MM.1S (cell line): ENCODE results near the gene PKD2L1.

ENCODE experiments used
- DNase-seq: peaks from one replicate; pipeline ENCODE4 v3.0.0-alpha.2; 2015
- H2AFZ ChIP-seq: fragments of 300-600 bp; sonication (generic); 2 replicates; pipeline ENCODE4 v1.6.0; 2016; ENCODE audit warnings: antibody characterized with exemption, low read length
- H3F3A ChIP-seq: fragments of 300-600 bp; sonication (generic); 2 replicates; pipeline ENCODE4 v1.6.1; 2016; ENCODE audit warnings: mild to moderate bottlenecking, antibody characterized with exemption, low read length, moderate library complexity, mixed read lengths; ENCODE audit not compliant: insufficient read depth
- H3K27ac ChIP-seq: fragments of 300-600 bp; sonication (generic); 2 replicates; pipeline ENCODE4 v1.5.1; 2016; ENCODE audit warnings: mild to moderate bottlenecking, low read length
- H3K27me3 ChIP-seq: fragments of 300-600 bp; sonication (generic); replicated peaks from 2 replicates; pipeline ENCODE4 v1.6.0; 2016; ENCODE audit warnings: low read length; ENCODE audit not compliant: insufficient read depth
- H3K36me3 ChIP-seq: fragments of 300-600 bp; sonication (generic); replicated peaks from 2 replicates; pipeline ENCODE4 v1.6.1; 2016; ENCODE audit warnings: mild to moderate bottlenecking, low read length, mixed read lengths; ENCODE audit not compliant: insufficient read depth
- H3K4me1 ChIP-seq: fragments of 300-600 bp; sonication (generic); 2 replicates; pipeline ENCODE4 v1.6.1; 2016; ENCODE audit warnings: low read length, mixed read lengths
- H3K4me2 ChIP-seq: fragments of 300-600 bp; sonication (generic); 2 replicates; pipeline ENCODE4 v1.6.0; 2016; ENCODE audit warnings: low read depth, low read length
- H3K4me3 ChIP-seq: fragments of 300-600 bp; sonication (generic); 2 replicates; pipeline ENCODE4 v1.5.1; 2016; ENCODE audit warnings: low read length, mixed read lengths
- H3K79me2 ChIP-seq: fragments of 300-600 bp; sonication (generic); 2 replicates; pipeline ENCODE4 v1.6.1; 2016; ENCODE audit warnings: mixed run types, low read length, mixed read lengths
- H3K9ac ChIP-seq: fragments of 300-600 bp; sonication (generic); 2 replicates; pipeline ENCODE4 v1.6.1; 2016; ENCODE audit warnings: low read length, mixed read lengths
- H3K9me2 ChIP-seq: fragments of 300-600 bp; sonication (generic); replicated peaks from 2 replicates; pipeline ENCODE4 v1.6.1; 2016; ENCODE audit warnings: mild to moderate bottlenecking, low read length, mixed read lengths; ENCODE audit not compliant: insufficient read depth
- H3K9me3 ChIP-seq: fragments of 300-600 bp; sonication (generic); replicated peaks from 2 replicates; pipeline ENCODE4 v1.6.1; 2016; ENCODE audit warnings: mild to moderate bottlenecking, low read length, mixed read lengths; ENCODE audit not compliant: insufficient read depth
- H4K20me1 ChIP-seq: fragments of 300-600 bp; sonication (generic); 2 replicates; pipeline ENCODE4 v1.6.1; 2016; ENCODE audit warnings: mild to moderate bottlenecking, low read length, moderate library complexity, mixed read lengths; ENCODE audit not compliant: insufficient read depth
- EZH2 ChIP-seq: fragments of 300-600 bp; sonication (generic); optimal IDR thresholded peaks from 2 replicates; pipeline ENCODE3; 2017; ENCODE audit warnings: low read depth, mild to moderate bottlenecking, antibody characterized with exemption, low read length, mixed read lengths
- EZH2phosphoT487 ChIP-seq: fragments of 300-600 bp; sonication (generic); IDR thresholded peaks from 2 replicates; pipeline ENCODE4 v1.6.1; 2018; ENCODE audit warnings: antibody characterized with exemption, low read length
- TF ChIP-seq, protein P1 (sequence below): fragments of 300-600 bp; sonication (generic); IDR thresholded peaks from 2 replicates; pipeline ENCODE4 v1.5.1; 2016; ENCODE audit warnings: antibody characterized with exemption, low read length, mixed read lengths

Gene PKD2L1

DNA sequence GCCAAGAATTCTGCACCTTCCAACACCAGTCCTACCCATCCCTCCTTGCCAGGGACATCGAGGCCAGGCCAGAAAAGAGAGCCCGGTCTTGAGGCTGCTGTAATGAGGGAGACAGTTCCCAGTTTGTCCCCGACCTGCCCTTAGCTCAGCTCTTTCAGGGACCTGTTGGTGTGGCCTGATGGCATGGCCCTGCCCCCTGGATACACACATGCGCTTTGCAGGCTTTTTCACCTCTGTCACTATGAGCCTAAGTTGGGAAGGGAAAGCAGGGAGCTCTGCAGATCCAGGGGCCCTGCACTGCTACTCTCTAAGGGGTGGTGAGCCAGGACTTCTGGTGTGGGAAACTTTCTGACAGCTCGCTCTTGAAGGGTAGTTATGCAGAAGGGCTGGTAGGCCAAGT is 19.1 kb upstream of the PKD2L1 start:
- Histone ChIP-seq H3K9me2 (no peaks in the 10 kb centered on the region), H3K27me3 (no peaks in the 10 kb centered on the region), H3K9me3 (no peaks in the 10 kb centered on the region), H4K20me1 (peaks cover 21% of the 10 kb centered on the region; the same call in 1 of the 2 replicates), H2AFZ (no peak overlapping the region), H3K9ac (peak overlapping the region; percentile 4; the same call in 1 of the 2 replicates), H3K27ac (no peak overlapping the region), H3K4me3 (peak overlapping the region; percentile 99), H3F3A (no peaks in the 10 kb centered on the region), H3K4me2 (peak overlapping the region; percentile 73), H3K36me3 (peaks cover 33% of the 10 kb centered on the region), H3K4me1 (peaks cover 19% of the 10 kb centered on the region), H3K79me2 (peaks cover 66% of the 10 kb centered on the region)
- TF ChIP-seq EZH2 (no peak), EZH2phosphoT487 (no peak)
- TF ChIP-seq, protein P1, sequence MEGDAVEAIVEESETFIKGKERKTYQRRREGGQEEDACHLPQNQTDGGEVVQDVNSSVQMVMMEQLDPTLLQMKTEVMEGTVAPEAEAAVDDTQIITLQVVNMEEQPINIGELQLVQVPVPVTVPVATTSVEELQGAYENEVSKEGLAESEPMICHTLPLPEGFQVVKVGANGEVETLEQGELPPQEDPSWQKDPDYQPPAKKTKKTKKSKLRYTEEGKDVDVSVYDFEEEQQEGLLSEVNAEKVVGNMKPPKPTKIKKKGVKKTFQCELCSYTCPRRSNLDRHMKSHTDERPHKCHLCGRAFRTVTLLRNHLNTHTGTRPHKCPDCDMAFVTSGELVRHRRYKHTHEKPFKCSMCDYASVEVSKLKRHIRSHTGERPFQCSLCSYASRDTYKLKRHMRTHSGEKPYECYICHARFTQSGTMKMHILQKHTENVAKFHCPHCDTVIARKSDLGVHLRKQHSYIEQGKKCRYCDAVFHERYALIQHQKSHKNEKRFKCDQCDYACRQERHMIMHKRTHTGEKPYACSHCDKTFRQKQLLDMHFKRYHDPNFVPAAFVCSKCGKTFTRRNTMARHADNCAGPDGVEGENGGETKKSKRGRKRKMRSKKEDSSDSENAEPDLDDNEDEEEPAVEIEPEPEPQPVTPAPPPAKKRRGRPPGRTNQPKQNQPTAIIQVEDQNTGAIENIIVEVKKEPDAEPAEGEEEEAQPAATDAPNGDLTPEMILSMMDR: no peak
- no peak for DNase-seq

DNA sequence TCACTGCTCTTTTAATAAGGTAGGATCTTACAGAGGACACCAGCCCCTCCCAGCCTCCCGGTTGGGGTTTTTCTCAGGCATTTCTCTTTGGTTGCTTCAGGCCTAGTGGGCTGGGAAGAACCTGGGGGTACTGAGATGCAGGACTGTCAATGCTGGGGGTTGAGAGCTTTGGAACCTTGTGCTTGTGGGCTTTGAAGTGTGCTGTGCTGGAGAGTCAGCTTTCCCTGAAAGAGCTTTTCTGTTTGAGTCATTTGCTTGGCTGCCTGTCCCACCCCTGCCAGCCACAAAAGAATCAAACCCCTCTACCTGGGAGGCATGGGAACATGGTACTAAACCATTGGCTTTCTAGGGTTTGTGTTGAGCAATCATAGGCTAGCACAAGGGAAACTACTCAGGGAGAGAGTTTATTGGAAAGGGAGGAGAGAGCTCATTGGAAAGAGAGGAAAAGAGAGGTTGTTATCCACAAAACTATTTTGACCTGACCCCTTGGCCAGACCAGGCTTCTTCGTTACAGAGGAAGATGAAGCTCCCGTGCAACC is 18.4 kb upstream of the PKD2L1 start:
- peaks cover 62% of the 10 kb centered on the region for H3K79me2 ChIP-seq
- H2AFZ ChIP-seq: no peak overlapping the region
- peak overlapping the region; percentile 83; the same call in 1 of the 2 replicates for H3K9ac ChIP-seq
- peaks cover 21% of the 10 kb centered on the region; the same call in 1 of the 2 replicates for H4K20me1 ChIP-seq
- no peaks in the 10 kb centered on the region for H3K9me2 ChIP-seq
- H3K4me2 ChIP-seq: peak overlapping the region; percentile 73
- peaks cover 19% of the 10 kb centered on the region for H3K4me1 ChIP-seq
- peak overlapping the region; percentile 99 for H3K4me3 ChIP-seq
- H3F3A ChIP-seq: no peaks in the 10 kb centered on the region
- TF ChIP-seq, protein P1: no peak
- TF ChIP-seq EZH2: no peak
- peaks cover 30% of the 10 kb centered on the region for H3K36me3 ChIP-seq
- H3K9me3 ChIP-seq: no peaks in the 10 kb centered on the region
- no peak for DNase-seq
- no peaks in the 10 kb centered on the region for H3K27me3 ChIP-seq
- H3K27ac ChIP-seq: no peak overlapping the region

DNA sequence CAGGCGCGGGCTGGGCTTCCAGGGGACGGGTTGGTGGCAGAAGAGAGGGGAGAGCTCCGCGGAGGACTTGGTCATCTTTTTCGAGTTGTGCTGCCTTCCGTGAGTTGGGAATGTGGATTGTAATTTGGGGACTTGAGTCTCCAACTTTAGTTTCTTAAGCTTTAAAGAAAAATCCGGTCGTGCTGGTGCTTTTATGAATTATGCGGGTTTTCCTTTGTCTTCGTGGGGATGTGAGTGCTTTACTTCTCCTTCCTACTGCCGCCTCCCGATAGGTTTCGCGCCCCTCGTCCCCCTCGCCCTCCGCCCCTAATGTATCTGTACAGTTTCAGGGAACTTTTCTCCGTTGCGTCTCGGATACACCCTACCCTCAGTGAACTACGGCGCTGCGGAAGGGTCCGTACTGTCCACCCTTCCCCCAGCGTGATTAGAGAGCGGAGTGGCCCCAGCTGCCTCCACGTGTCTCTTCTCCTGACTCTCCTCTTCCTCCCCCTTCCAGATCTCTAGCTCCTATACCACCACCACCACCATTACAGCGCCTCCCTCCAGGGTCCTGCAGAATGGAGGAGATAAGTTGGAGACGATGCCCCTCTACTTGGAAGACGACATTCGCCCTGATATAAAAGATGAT is 17.7 kb upstream of the PKD2L1 start:
- peaks cover 18% of the 10 kb centered on the region; the same call in 1 of the 2 replicates for H4K20me1 ChIP-seq
- H3K4me1 ChIP-seq: peaks cover 19% of the 10 kb centered on the region
- no peaks in the 10 kb centered on the region for H3K9me2 ChIP-seq
- TF ChIP-seq, protein P1: no peak
- TF ChIP-seq EZH2phosphoT487: no peak
- TF ChIP-seq EZH2: no peak
- no peaks in the 10 kb centered on the region for H3K9me3 ChIP-seq
- no peaks in the 10 kb centered on the region for H3K27me3 ChIP-seq
- H3K4me3 ChIP-seq: peak overlapping the region; percentile 99
- peaks cover 28% of the 10 kb centered on the region for H3K36me3 ChIP-seq
- no peak overlapping the region for H3K27ac ChIP-seq
- no peak for DNase-seq
- peaks cover 58% of the 10 kb centered on the region for H3K79me2 ChIP-seq
- peak overlapping the region; percentile 73 for H3K4me2 ChIP-seq
- H2AFZ ChIP-seq: peak overlapping the region; percentile 47
- H3K9ac ChIP-seq: peak overlapping the region; percentile 83
- H3F3A ChIP-seq: no peaks in the 10 kb centered on the region
